ENCODE results near the gene CPPED1.
"Not testable (repeated sequence)": the region's sequence is repeated elsewhere in the genome, so short reads cannot be mapped to it uniquely, and the experiment has no call there.

CPPED1 gene

DNA sequence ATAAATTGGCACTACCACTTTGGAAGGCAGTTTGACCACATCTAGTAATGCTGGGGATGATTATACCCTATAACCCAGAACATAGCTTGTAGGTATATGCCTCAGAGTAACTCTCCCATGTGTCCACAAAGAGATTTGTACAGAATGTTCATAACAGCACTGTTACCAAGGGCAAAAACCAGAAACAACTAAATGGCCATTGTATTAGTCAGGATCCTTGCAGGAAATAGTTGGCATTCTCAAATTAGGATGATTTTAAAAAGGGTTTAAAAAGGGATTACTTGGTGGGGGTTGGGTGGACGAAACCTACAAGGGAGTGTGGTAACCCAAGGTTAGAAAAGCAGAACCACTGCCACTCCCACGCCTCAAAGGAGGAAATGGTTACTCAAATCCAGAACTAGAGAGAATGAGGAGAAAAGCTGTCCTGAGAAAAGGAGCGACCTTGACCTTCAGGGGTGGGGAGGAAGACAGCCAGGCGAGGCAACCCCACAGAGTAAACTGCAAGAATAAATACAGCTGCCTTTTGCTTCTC lies 2.1 kb downstream of the CPPED1 start:
- DNase-seq = peak in 1 of 5 donors; percentile 58

DNA sequence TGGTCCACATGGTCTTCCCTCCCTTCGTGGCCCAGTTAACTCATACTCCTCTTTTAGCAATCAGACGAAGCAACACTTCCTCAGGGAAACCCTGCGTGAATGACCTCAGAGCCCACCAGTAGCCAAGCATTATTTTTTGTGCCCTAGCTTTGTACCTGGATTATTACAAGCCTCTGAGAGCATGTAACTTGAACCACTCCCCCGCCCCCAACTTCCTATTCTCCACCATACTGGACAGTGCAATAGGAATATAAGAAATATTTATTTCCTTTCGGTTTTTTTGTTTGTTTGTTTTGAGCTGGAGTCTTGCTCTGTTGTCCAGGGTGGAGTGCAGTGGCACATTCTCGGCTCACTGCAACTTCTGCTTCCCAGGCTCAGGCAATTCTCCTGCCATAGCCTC lies 2.9 kb downstream of the CPPED1 start:
- no peak for DNase-seq

DNA sequence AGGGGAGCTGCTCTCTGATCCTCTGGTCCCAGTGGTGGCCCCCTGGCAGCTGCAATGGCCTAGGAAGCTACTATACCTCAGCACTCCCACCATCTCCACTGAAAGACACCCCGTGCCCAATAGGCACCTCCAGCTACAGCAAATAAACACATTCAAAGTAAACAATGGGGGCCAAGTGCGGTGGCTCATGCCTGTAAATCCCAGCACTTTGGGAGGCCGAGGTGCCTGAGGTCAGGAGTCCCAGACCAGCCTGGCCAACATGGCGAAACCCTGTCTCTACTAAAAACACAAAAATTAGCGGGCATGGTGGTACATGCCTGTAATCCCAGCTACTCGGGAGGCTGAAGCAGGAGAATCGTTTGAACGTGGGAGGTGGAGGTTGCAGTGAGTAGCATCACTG lies 3.7 kb downstream of the CPPED1 start:
- not testable (repeated sequence) for DNase-seq

DNA sequence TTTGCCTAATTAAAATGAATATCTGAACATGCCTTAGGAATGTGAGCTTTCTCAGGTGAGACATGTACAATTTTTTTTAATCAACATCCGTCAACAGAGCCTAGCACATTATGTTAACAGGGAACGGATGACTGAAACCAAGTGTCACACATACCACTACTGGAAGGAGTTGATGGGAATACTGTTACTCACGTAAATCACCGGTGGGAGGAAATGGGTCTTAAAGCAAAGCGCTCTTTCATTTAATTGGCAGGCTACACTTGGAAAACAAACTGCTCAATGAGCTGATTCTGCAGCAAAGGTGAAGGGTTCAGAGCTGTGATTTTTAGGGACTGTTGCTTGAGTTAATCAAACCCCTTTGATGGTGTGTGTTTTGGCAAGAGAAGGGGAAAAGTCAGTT lies 4.8 kb downstream of the CPPED1 start:
- no peak for DNase-seq

DNA sequence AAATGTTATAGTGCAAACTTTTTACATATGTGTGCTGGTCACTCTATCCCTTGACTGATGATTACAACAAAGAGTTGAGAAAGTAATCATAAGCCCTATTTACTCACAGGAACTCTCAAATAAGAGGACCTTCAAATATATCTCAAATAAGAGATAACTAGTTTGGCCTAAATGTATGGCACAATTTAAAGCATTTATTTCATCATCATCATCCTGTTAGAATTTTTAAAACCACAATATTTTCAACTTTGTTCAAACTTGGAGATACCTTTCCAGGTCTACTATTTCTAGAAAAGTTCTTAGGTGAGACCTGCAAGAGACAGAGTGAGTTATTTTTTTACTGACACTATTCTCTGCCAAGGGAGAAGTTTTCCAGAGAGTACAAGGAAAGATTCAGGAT lies 5.5 kb downstream of the CPPED1 start:
- no peak for DNase-seq

DNA sequence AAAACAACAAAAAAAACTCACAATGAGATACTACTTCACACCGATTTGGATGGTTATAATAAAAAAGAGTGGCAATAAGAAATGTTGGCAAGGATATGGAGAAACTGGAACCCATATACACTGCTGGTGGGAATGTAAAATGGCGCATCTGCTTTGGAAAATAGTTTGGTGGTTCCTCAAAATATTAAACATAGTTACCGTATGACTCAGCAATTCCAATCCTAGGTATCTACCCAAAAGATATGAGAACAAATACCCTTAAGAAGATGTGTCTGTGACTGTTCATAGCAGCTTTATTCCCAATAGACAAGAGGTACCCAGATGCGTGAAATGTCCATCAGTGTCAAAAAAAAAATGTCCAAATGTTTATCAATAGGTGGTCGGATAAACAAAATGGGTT lies 7.2 kb downstream of the CPPED1 start:
- DNase-seq = no peak

DNA sequence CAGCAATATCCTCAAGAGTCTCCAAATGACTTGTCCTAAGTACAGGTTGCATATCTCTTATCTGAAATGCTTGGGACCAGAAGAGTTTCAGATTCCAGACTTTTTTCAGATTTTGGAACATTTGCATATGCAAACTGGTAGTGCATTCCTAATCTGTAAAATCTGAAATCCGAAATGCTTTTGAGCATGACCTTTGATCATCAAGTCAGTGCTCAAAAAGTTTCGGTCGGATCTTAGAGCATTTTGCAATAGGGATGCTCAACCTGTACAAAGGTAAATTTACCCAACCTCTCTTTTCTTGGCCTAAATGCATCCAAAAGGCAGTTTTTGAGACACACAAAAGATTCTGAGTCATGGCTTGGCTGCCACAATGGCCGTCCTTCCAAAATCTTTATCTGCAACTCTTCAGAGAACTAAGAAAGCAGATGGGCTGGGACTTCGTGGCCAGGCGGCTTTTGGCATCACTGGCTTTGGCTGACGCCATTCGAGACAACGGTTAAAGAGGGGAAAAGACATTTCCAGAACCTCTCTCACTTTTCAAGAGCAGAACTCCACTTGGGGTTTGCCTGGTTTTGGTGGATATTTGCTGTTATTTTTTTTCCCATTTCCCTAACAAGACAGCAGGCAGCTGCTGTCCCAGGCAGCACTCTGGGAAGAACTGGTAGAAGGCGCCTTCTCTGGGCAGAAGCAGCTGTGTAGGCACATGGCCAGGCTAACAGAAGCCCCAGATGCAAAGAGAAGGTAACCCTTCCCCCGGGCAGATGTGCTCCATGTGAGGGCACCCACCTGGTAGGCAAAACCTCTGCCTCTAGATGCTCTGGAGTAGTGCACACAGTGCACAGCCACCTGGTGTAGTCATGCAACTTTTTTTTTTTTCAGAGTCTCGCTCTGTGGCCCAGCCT lies 8.9 kb downstream of the CPPED1 start:
- DNase-seq = no peak

DNA sequence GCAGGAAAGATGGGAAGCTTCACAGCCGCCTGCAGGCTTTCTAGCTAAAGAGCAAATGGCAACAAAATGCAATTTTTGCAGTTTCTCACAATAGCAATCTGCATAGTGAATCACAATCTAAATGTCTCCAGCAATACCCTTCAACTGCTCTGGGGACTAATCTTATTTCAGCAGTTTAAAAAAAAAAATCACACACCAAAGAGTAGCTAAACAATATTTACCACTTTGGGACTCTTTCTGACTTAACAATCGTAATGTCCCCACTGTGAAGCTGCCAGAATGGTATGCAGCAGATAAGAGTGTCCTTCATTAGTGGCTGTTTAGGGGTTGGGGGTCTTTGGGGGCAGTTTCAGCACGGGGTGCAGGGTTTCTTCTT lies 9.8 kb downstream of the CPPED1 start:
- DNase-seq = no peak

DNA sequence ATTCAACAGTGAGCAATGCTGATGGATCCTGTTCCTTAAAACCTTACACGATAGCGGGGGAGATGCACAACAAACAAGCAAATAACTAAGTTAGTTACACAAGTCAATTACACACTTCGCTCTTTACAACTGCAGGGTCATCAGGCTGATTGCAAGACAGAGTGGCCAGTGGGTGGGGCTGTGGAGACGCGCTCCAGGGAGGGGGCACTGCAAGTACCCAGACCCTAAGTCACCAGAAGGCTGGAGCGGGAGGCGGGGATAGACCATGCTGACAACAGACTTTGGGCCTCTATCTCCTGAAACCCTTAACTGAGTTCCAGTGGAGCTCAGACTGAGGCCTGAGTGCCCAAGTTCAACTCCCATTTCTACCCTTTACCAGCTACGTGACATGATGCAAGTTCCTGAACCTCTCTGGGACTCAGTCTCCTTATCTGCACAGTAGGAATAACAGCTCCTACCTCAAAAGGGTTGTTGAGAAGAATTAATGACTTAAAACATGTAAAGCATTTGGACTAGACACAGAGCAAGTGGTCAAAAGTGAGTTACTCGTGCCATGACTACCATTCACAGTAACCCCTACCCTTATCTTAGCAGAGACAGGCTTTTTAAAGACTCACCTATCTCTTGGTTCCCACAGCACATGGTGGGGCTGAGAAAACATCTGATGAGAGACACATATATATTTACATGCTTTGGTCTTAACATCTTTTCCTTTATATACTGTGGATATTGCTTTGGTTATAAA lies 10.4 kb downstream of the CPPED1 start:
- no peak for DNase-seq

DNA sequence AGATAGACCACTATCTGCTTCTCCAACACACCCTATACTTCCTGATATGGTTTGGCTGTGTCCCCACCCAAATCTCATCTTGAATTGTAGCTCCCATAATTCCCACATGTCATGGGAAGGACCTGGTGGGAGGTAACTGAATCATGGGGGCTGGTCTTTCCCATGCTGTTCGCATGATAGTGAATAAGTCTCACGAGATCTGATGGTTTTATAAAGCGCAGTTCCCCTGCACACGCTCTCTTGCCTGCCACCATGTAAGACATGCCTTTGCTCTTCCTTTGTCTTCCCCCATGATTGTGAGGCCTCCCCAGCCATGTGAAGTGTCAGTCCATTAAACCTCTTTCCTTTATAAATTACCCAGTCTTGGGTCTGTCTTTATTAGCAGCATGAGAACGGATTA lies 11.2 kb downstream of the CPPED1 start:
- DNase-seq = not testable (repeated sequence)

DNA sequence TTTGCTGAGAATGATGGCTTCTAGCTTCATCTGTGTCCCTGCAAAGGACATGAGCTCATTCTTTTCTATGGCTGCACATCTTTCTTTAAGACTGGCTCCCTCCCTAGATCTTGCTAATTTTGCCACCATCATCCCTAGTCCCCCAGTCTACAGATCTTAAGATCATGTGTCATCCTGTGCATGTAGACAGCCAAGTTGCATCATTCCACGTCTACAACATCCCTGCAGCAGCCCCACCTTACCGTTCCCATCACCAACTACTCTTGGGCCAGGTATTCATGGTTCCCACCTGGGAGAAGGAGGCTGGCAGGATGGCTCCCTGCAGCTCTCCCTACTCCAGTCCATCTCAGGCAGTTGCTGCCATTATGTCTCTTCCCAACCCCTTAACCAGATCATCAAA lies 12.3 kb downstream of the CPPED1 start:
- DNase-seq = no peak

DNA sequence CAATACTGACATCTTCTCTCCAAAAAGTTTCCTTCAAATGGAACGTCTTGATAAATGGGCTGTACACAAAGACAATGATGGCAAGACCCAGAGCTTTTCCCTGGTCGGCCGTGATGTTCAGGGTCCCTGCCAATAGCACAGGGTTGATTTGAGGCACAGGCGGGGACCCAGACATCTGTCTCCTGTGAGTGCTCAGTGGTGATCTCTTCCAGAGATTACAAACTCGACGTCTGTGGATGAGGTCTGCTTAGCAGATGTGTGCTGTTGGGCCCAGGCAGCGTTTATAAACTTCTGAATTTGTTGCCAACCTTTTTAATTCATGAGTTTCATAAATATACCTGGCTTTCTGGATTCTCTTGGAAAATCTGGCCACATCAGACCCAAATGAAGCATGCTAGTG lies 14.9 kb downstream of the CPPED1 start:
- no peak for DNase-seq

DNA sequence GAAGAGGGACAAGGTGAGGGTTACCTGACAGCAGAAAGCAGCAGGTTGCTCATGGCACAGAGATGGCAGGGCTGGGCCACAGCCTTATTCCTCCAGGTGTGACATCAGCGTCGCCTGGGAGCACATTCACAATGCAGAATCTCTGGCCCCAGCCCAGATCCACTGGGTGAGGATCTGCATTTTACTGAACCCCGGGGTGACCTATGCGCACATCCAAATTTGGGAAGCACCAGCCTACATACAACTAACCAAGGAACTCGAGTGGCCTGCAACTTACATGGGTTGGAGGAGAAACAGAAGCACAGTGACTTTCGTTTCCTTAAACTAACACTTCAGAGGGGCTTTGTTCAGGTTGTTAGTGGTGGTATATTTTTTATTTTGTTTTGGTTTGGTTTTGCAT lies 17.6 kb downstream of the CPPED1 start:
- no peak for DNase-seq

DNA sequence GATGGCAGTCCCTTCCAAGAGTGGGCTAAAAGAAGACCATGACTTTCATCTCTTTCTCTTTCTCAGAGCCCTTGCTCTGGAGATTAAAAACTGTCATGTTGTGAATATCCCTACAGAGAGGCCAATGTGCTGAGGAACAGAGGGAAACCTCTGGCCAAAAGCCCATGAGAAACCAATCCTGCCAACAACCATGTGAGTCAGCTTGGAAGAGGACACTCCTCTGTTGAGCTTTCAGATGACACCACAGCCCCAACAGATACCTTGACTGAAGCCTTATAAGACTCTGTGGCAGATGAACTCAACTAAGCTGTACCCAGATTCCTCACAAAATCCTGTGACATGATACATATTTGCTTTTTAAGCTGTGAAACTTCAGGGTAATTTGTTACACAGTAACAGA lies 19.6 kb downstream of the CPPED1 start:
- no peak for DNase-seq

DNA sequence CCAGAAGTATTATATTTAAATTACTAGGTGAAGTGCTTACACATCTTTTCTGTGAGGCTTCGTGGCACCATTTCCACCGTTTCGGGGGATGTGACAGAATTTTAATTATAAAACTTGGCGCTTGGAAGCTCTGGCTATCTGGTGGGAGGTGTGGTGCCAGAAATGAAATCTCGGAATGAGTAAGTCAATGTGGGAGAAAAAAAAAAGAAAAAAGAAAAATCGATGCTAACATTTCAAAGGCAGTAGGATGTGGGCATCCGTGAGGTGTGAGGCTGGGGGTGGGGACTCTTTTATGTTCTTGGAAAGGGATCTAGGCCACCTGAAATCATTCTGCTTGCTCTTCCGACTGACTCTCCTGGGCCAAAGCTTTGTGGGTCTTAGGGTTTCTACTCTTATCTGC lies 21.9 kb downstream of the CPPED1 start:
- DNase-seq = peak in 1 of 5 donors; percentile 71

DNA sequence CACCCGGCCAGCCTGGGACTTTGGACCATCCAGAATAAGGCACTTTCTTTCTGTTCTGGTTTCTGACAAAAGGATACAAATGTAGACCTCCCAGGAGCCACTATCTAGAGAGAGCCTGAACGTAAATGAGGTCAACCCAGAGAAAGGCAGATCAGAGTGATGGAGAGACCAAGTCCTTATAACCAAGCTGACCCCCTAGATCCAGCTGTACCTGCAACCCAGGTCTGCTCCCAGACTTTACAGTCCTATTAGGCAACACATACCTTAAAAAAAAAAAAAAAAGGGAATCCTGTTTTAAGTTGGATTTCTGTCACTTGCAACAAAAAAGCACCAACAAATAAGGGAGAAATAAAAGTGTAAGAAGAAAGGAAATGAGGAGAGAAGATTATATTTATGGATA lies 23.2 kb downstream of the CPPED1 start:
- DNase-seq = no peak

DNA sequence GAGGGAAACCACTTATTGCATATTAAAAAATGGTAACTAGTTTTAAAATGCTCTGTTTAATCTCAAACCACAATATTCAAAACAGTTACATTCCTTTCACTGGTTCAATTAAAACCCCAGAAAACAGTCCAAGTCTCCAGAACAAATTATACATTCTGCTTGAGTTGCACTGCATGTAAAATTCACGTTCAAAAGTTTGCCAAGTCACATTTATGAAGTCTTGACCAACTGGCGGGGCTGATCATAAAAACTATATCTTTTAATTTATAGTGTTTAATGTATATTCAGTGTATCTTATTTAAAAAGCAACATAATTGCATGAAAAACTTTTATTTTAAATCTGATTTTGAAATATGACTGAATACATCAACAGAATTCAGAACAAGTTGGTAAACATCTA lies 25.0 kb downstream of the CPPED1 start:
- DNase-seq = no peak

DNA sequence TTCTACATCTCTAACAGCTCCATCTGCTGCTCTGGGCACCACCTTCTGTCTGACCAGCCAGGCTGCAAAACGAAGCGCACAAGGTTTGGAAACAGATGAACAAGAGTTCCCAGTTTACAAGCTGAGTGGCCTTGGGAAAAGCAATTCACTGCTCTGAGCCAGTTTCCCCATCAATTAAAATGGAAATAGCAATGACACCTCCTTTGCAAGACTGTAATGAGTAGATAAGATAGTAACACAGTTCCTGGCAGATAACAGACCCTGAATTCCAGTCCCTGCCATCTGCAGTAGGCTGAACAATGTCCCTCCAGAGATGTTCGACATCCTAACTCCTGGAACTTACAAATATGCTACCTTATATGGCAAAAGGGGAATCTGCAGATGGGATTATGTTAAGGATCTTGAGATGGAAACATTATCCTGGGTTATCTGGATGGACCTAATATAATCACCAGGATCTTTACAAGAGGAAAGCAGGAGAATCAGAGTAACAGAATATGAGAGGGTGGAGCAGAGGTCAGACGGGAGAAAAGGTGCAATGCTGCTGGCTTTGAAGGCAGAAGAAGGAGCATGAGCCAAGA lies 27.9 kb downstream of the CPPED1 start:
- no peak for DNase-seq

DNA sequence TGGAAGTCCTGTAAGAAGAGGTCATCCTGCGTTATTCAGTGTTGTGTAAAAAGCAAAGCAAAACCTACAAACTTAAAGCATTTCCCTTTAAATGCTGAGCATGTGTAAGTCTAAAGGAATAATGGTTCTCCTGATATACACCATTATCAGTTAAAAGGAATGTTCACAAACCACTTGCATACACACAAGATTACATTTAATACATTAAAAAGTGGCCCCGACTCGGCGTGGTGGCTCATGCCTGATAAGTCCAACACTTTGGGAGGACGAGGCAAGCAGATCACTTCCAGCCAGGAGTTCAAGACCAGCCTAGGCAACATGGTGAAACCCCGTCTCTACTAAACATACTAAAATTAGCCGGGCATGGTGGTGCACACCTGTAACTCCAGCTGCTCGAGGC lies 30.5 kb downstream of the CPPED1 start:
- DNase-seq = no peak

DNA sequence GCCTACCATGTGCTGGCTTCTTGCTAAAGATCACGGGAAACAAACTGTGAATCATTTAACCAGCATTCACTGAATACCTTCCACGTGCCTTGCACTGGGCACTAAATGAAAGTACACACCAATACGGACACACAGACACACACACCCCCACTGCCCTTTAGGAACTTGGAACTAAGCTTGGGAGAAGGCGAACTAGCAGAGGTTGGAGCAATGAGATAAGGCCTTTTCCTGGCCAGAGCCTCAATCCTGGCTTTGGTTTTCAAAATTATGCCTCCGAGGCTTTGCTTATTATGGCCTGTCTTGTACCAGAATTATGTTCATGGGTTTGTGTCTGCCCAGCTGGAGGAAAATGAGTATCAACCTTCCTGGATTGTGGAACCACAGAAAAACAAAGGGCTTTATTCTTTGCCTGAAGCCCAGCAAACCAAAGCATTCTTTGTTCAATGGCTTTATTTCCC lies 32.3 kb downstream of the CPPED1 start:
- no peak for DNase-seq

DNA sequence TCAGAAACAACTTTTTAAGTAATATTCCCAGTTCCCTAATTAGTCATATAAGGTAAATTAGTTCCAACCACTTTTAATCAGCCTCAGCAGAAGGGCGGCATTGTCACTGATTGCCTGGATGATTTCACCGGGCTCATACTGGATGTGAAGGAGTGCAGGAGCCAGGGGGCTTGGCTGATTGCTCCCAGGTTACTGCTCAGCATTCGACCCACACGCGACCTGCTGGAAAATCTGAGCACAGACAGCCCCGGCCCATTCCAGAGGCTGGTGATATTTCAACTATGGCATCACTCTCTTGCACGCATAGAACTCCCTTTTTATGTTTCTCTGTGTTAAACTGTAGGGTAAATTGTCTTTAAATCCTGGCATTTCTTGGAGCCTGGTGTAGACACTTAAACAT lies 34.2 kb downstream of the CPPED1 start:
- no peak for DNase-seq

DNA sequence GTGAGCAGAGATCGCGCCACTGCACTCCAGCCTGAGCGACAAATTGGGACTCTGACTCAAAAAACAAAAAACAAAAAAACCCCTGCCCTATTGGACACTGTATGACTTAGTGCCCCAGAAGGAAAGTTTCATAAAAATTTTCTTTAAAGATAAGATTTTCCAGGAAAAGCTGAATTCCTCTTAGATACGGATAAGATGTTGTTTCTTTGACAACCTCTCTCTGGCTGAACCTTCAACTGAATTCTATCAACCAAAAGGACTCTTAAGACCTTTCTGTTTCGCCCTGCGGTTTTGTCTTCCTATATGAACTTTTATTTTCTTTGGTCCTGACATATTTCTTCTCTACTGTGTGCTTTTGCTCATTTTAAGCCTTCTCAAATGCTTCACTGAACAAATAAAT lies 35.8 kb downstream of the CPPED1 start:
- DNase-seq = peak in 1 of 5 donors; percentile 54

DNA sequence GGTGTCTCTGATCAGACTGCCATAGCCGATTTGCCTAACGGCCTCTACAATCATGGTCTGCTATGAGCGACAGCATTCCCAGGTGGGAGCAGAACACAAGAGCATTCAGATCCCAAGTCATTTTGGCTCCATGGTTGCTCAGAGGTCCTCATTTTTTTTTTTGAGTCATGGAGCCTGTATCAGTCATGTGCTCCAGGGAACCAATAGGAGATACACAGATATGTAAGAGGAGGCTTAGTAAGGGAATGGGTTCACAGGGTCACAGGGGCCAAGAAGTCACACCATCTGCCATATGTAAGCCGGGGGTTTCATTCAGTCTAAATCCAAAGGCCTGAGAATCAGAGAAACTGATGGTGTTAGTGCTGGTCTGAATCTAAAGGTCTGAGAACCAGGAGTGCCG lies 36.8 kb downstream of the CPPED1 start:
- no peak for DNase-seq

DNA sequence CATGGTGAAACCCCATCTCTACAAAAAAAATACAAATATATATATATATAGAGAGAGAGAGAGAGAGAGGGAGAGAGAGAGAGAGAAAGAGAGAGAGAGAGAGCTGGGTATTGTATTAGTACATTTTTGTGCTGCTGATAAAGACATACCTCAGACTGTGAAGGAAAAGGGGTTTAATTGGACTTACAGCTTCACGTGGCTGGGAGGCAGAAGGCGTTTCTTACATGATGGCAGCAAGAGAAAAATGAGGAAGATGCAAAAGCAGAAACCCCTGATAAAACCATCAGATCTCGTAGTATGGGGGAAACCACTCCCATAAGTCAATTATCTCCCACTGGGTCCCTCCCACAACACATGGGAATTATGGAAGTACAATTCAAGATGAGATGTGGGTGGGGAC lies 37.5 kb downstream of the CPPED1 start:
- not testable (repeated sequence) for DNase-seq

Data from T-helper 1 cell (primary cell).